Glutamatergic neuron (in vitro differentiated cells): ENCODE data around the gene C11orf58. TPM values are rescaled to one million over a fixed set of nuclear protein-coding genes. Genes with fewer than 3 reads are reported as not detected.

Experiments
- DNase-seq: peaks from one replicate; pipeline ENCODE4 v3.0.0; 2022
- H3K27ac Mint-ChIP-seq: one replicate; pipeline ENCODE4 v1.8.0; 2020; ENCODE audit warnings: mild to moderate bottlenecking, mixed read lengths, inconsistent platforms; ENCODE audit not compliant: unreplicated experiment
- H3K27me3 Mint-ChIP-seq: one replicate; pipeline ENCODE4 v1.8.0; 2020; ENCODE audit warnings: mild to moderate bottlenecking, moderate library complexity, mixed read lengths, inconsistent platforms; ENCODE audit not compliant: unreplicated experiment
- H3K36me3 Mint-ChIP-seq: one replicate; pipeline ENCODE4 v1.8.0; 2020; ENCODE audit warnings: mild to moderate bottlenecking, mixed read lengths, inconsistent platforms; ENCODE audit not compliant: unreplicated experiment
- H3K4me1 Mint-ChIP-seq: one replicate; pipeline ENCODE4 v1.8.0; 2020; ENCODE audit warnings: mild to moderate bottlenecking, low read depth, mixed read lengths, inconsistent platforms; ENCODE audit not compliant: unreplicated experiment
- H3K4me3 Mint-ChIP-seq: one replicate; pipeline ENCODE4 v1.8.0; 2020; ENCODE audit warnings: mild to moderate bottlenecking, mixed read lengths, inconsistent platforms; ENCODE audit not compliant: unreplicated experiment
- H3K9me3 Mint-ChIP-seq: one replicate; pipeline ENCODE4 v1.8.0; 2020; ENCODE audit warnings: mild to moderate bottlenecking, moderate library complexity, mixed read lengths, inconsistent platforms; ENCODE audit not compliant: unreplicated experiment
- CTCF ChIP-seq: fragments of 200-600 bp; sonication (generic); IDR thresholded peaks from one replicate; pipeline ENCODE4 v1.5.0; 2021; ENCODE audit not compliant: partially characterized antibody, unreplicated experiment
- long read RNA-seq: library from polyadenylated mRNA; unstranded; transcript quantifications from one replicate; pipeline ENCODE4 v2.0.0, GENCODE V29; 2020; ENCODE audit not compliant: unreplicated experiment
- total RNA-seq: library from RNA; stranded (reverse); fragmentation: NEBNext Ultra II Directional; extraction: Animal tissue kit (Norgen Biotek cat#: 25700); gene quantifications from one replicate; pipeline ENCODE4 v1.2.1, GENCODE V29; 2021; ENCODE audit not compliant: unreplicated experiment

The C11orf58 gene
- total RNA-seq: 169 TPM
- long read RNA-seq, full-length matches to known transcripts: 232 of 263 reads
- long read RNA-seq, partial matches to known transcripts: 2 of 263 reads
- long read RNA-seq, other reads (novel, unspliced or antisense): 29 of 263 reads

GRCh38 chr11:16738193-16738946, at the start of gene C11orf58:
TSS of gene C11orf58 (plus strand) at chr11:16738647. CDS start at chr11:16738779, 132 bp downstream.
- Mint-ChIP-seq H3K27ac (peak within 1 kb of the TSS; percentile 94), H3K36me3 (no peaks in the 10 kb centered on the region), H3K27me3 (peaks cover 2% of the 10 kb centered on the region), H3K4me1 (peaks cover 9% of the 10 kb centered on the region), H3K4me3 (peak within 1 kb of the TSS; percentile 88), H3K9me3 (no peaks in the 10 kb centered on the region)
- peak; percentile 18 for TF ChIP-seq CTCF
- peak; percentile 96 for DNase-seq

- no peak overlapping the region for H3K4me3 Mint-ChIP-seq
- peaks cover 1% of the 10 kb centered on the region for H3K9me3 Mint-ChIP-seq
- DNase-seq: no peak
- H3K27me3 Mint-ChIP-seq: no peaks in the 10 kb centered on the region
- no peaks in the 10 kb centered on the region for H3K36me3 Mint-ChIP-seq
- no peaks in the 10 kb centered on the region for H3K4me1 Mint-ChIP-seq
- H3K27ac Mint-ChIP-seq: no peak overlapping the region
- TF ChIP-seq CTCF: no peak
Measured at GRCh38 chr11:16690086-16690485, 48.4 kb upstream of the C11orf58 start.

GRCh38 chr11:16703795-16704194, 34.7 kb upstream of the C11orf58 start:
- no peak for DNase-seq
- no peaks in the 10 kb centered on the region for H3K27me3 Mint-ChIP-seq
- TF ChIP-seq CTCF: no peak
- H3K4me3 Mint-ChIP-seq: no peak overlapping the region
- H3K4me1 Mint-ChIP-seq: no peaks in the 10 kb centered on the region
- H3K27ac Mint-ChIP-seq: no peak overlapping the region
- H3K36me3 Mint-ChIP-seq: no peaks in the 10 kb centered on the region
- no peaks in the 10 kb centered on the region for H3K9me3 Mint-ChIP-seq

GRCh38 chr11:16713594-16713993, 24.9 kb upstream of the C11orf58 start:
- Mint-ChIP-seq H3K27me3 (no peaks in the 10 kb centered on the region), H3K9me3 (no peaks in the 10 kb centered on the region), H3K36me3 (no peaks in the 10 kb centered on the region), H3K4me3 (no peak overlapping the region), H3K27ac (no peak overlapping the region), H3K4me1 (no peaks in the 10 kb centered on the region)
- no peak for DNase-seq
- TF ChIP-seq CTCF: no peak
